ENCODE results near the gene ACER2.
"Not testable (repeated sequence)": the region's sequence is repeated elsewhere in the genome, so short reads cannot be mapped to it uniquely, and the experiment has no call there.

ACER2 gene

GRCh38 chr9:19385786-19386501, 22.9 kb upstream of the ACER2 start:
- no peak for DNase-seq (ENCODE audit: low read depth in 2 of 2)
- TF ChIP-seq, protein P1, sequence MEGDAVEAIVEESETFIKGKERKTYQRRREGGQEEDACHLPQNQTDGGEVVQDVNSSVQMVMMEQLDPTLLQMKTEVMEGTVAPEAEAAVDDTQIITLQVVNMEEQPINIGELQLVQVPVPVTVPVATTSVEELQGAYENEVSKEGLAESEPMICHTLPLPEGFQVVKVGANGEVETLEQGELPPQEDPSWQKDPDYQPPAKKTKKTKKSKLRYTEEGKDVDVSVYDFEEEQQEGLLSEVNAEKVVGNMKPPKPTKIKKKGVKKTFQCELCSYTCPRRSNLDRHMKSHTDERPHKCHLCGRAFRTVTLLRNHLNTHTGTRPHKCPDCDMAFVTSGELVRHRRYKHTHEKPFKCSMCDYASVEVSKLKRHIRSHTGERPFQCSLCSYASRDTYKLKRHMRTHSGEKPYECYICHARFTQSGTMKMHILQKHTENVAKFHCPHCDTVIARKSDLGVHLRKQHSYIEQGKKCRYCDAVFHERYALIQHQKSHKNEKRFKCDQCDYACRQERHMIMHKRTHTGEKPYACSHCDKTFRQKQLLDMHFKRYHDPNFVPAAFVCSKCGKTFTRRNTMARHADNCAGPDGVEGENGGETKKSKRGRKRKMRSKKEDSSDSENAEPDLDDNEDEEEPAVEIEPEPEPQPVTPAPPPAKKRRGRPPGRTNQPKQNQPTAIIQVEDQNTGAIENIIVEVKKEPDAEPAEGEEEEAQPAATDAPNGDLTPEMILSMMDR (IDR thresholded peaks at IDR 0.05; ENCODE audit: low read depth, low read length) = no peak
- H3K4me3 ChIP-seq (replicated peaks in 1 of 2; ENCODE audit: low read depth in 2 of 2, low read length in 2 of 2) = no peak overlapping the region

GRCh38 chr9:19386502-19387044, 22.2 kb upstream of the ACER2 start:
- peak; percentile 28 to 63 for DNase-seq (ENCODE audit: low read depth in 2 of 2)
- H3K4me3 ChIP-seq (replicated peaks in 1 of 2; ENCODE audit: low read depth in 2 of 2, low read length in 2 of 2) = no peak overlapping the region
- TF ChIP-seq, protein P1 (IDR thresholded peaks at IDR 0.05; ENCODE audit: low read depth, low read length) = no peak

- H3K4me3 ChIP-seq (replicated peaks in 1 of 2; ENCODE audit: low read depth in 2 of 2, low read length in 2 of 2) = no peak overlapping the region
- no peak for DNase-seq (ENCODE audit: low read depth in 2 of 2)
- TF ChIP-seq, protein P1 (IDR thresholded peaks at IDR 0.05; ENCODE audit: low read depth, low read length) = no peak
Measured at GRCh38 chr9:19387317-19387716, 21.5 kb upstream of the ACER2 start.

DNA sequence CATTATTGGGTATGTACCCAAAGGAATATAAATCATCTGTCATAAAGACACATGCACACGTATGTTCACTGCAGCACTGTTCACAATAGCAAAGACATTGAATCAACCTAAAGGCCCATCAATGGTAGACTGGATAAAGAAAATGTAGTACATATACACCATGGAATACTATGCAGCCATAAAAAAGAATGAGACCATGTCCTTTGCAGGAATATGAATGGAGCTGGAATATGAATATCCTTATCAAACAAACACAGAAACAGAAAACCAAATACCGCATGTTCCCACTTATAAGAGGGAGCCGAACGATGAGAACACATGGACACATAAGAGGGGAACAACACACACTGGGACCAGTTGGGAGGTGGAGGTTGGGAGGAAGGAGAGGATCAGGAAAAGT, 19.3 kb upstream of the ACER2 start:
- DNase-seq (ENCODE audit: low read depth in 2 of 2); H3K4me3 ChIP-seq (replicated peaks in 1 of 2; ENCODE audit: low read depth in 2 of 2, low read length in 2 of 2): not testable (repeated sequence)

GRCh38 chr9:19397845-19398244, 11.0 kb upstream of the ACER2 start:
- no peak for DNase-seq (ENCODE audit: low read depth in 2 of 2)
- TF ChIP-seq, protein P1 (IDR thresholded peaks at IDR 0.05; ENCODE audit: low read depth, low read length) = no peak
- no peak overlapping the region for H3K4me3 ChIP-seq (replicated peaks in 1 of 2; ENCODE audit: low read depth in 2 of 2, low read length in 2 of 2)

- not testable (repeated sequence) for DNase-seq (ENCODE audit: low read depth in 2 of 2); H3K4me3 ChIP-seq (replicated peaks in 1 of 2; ENCODE audit: low read depth in 2 of 2, low read length in 2 of 2)
Measured at GRCh38 chr9:19403231-19403630, 5.6 kb upstream of the ACER2 start.

- H3K4me3 ChIP-seq (replicated peaks in 1 of 2; ENCODE audit: low read depth in 2 of 2, low read length in 2 of 2) = no peak overlapping the region
- TF ChIP-seq, protein P1 (IDR thresholded peaks at IDR 0.05; ENCODE audit: low read depth, low read length) = no peak
- no peak for DNase-seq (ENCODE audit: low read depth in 2 of 2)
Measured at GRCh38 chr9:19404283-19405075, 4.3 kb upstream of the ACER2 start.

Measured in cardiac fibroblast (primary cell).